B cell (primary cell): Measurements from ENCODE around the gene DGCR6L.
"Not testable (repeated sequence)": the region's sequence is repeated elsewhere in the genome, so short reads cannot be mapped to it uniquely, and the experiment has no call there.

Experiments
- CTCF ChIP-seq: fragments of 200-600 bp; IDR thresholded peaks from one replicate; pipeline ENCODE4 v1.8.0; 2022; ENCODE audit warnings: antibody characterized with exemption, mild to moderate bottlenecking
- EZH2 ChIP-seq: IDR thresholded peaks from 2 replicates; pipeline ENCODE4 v1.6.1; 2012; ENCODE audit warnings: borderline replicate concordance, low read depth, mild to moderate bottlenecking, moderate library complexity, low read length; ENCODE audit not compliant: insufficient read depth, poor library complexity, severe bottlenecking

GRCh38 chr22:20317402-20318042 lies 2.3 kb downstream of the DGCR6L start:
- peak; percentile 61 for TF ChIP-seq CTCF
- TF ChIP-seq EZH2, result not testable (repeated sequence)
